Neural crest cell (in vitro differentiated cells): ENCODE data around the gene PYGM. TPM values are rescaled to one million over a fixed set of nuclear protein-coding genes. Genes with fewer than 3 reads are reported as not detected.

Experiments used
- DNase-seq: peaks from one replicate; pipeline ENCODE4 v3.0.0; 2021; ENCODE audit warnings: low read depth, mixed read lengths, low spot score
- H3K27ac Mint-ChIP-seq: one replicate; pipeline ENCODE4 v1.8.0; 2021; ENCODE audit warnings: mild to moderate bottlenecking, mixed read lengths; ENCODE audit not compliant: unreplicated experiment
- H3K27me3 Mint-ChIP-seq: 2 replicates; pipeline ENCODE4 v1.8.0; 2021; ENCODE audit warnings: low read depth, mild to moderate bottlenecking, mixed read lengths
- H3K36me3 Mint-ChIP-seq: 2 replicates; pipeline ENCODE4 v1.8.0; 2021; ENCODE audit warnings: low read depth, mild to moderate bottlenecking, mixed read lengths
- H3K4me1 Mint-ChIP-seq: 2 replicates; pipeline ENCODE4 v1.8.0; 2021; ENCODE audit warnings: mixed read lengths
- H3K4me3 Mint-ChIP-seq: one replicate; pipeline ENCODE4 v1.8.0; 2021; ENCODE audit warnings: mild to moderate bottlenecking, mixed read lengths
- H3K9me3 Mint-ChIP-seq: 2 replicates; pipeline ENCODE4 v1.8.0; 2021; ENCODE audit warnings: mixed read lengths
- total RNA-seq: library from RNA; stranded (reverse); gene quantifications from 2 replicates; pipeline ENCODE4 v1.2.1, GENCODE V29; 2021
- TF ChIP-seq, protein P1 (sequence below): fragments of 200-600 bp; sonication (generic); conservative IDR thresholded peaks from 2 replicates; pipeline ENCODE4 v1.5.0; 2021; ENCODE audit warnings: antibody characterized with exemption, mild to moderate bottlenecking

Gene PYGM
- total RNA-seq, 1 donor from 2014 or later, result 1.2 TPM

DNA sequence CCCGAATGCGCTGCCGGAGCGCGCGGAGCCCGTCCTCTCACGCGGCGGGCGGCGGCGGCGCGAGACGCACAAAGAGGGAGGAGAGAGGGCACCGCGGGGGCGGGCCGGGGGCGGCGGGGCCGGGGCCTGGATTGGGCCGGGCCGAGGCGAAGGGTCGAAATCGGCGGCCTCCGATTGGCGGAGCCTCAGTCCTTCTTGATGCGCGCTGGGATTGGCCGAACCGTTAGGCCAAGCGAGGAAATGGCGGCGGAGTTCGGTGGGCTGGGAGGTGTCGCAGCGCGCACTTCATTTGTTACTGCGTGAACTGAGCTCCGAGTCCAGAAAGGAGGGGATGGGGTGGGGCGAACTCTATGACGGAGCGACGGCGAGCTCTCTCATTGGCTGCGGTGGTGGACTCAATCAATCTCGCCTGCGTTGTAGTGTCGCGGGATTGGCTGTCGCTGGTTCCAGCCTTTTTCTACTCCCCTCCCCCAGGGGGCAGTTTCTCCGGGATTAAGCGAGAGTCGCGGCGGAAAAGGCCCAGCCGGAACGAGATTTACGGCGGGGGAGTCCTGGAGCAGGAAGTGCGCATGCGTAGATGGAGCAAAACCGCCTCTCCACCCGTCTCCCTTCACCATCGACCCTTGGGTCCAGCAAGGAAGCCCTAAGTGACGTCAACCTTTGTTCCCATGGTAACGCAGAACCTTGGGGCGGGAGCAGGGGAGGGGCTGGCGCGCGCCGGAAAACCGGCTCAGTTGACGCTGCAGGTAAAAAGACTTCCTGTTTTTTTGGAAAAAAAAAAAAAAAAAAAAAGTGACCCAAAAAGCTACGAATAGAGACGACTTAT is 18.9 kb upstream of the PYGM start, which contains the start of gene SF1:
TSS of gene SF1 (minus strand) at position 70 of the 826 bp plus-strand sequence. CDS start 150 bp downstream, outside the sequence.
- peaks cover 29% of the 10 kb centered on the region for H3K36me3 Mint-ChIP-seq
- peak; percentile 96 for DNase-seq
- H3K9me3 Mint-ChIP-seq, result no peaks in the 10 kb centered on the region
- peak within 1 kb of the TSS; percentile 97 for H3K27ac Mint-ChIP-seq
- peaks cover 45% of the 10 kb centered on the region for H3K4me1 Mint-ChIP-seq
- peaks cover 5% of the 10 kb centered on the region for H3K27me3 Mint-ChIP-seq
- H3K4me3 Mint-ChIP-seq, result peak within 1 kb of the TSS; percentile 99
- TF ChIP-seq, protein P1, sequence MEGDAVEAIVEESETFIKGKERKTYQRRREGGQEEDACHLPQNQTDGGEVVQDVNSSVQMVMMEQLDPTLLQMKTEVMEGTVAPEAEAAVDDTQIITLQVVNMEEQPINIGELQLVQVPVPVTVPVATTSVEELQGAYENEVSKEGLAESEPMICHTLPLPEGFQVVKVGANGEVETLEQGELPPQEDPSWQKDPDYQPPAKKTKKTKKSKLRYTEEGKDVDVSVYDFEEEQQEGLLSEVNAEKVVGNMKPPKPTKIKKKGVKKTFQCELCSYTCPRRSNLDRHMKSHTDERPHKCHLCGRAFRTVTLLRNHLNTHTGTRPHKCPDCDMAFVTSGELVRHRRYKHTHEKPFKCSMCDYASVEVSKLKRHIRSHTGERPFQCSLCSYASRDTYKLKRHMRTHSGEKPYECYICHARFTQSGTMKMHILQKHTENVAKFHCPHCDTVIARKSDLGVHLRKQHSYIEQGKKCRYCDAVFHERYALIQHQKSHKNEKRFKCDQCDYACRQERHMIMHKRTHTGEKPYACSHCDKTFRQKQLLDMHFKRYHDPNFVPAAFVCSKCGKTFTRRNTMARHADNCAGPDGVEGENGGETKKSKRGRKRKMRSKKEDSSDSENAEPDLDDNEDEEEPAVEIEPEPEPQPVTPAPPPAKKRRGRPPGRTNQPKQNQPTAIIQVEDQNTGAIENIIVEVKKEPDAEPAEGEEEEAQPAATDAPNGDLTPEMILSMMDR, result no peak

- H3K36me3 Mint-ChIP-seq, result peaks cover 35% of the 10 kb centered on the region
- no peak for DNase-seq
- H3K4me1 Mint-ChIP-seq, result peaks cover 51% of the 10 kb centered on the region
- H3K27ac Mint-ChIP-seq, result no peak overlapping the region
- peaks cover 5% of the 10 kb centered on the region for H3K27me3 Mint-ChIP-seq
- peak overlapping the region; percentile 99 for H3K4me3 Mint-ChIP-seq
- H3K9me3 Mint-ChIP-seq, result no peaks in the 10 kb centered on the region
- TF ChIP-seq, protein P1, result no peak
Measured at GRCh38 chr11:64778223-64778472, 18.4 kb upstream of the PYGM start.

- Mint-ChIP-seq H3K4me3 (peak overlapping the region; percentile 98), H3K4me1 (peaks cover 52% of the 10 kb centered on the region), H3K27ac (peak overlapping the region; percentile 79), H3K36me3 (peaks cover 37% of the 10 kb centered on the region), H3K9me3 (no peaks in the 10 kb centered on the region), H3K27me3 (peaks cover 5% of the 10 kb centered on the region)
- TF ChIP-seq, protein P1, result no peak
- peak; percentile 69 for DNase-seq
Measured at GRCh38 chr11:64777449-64778222, 17.9 kb upstream of the PYGM start.

DNA sequence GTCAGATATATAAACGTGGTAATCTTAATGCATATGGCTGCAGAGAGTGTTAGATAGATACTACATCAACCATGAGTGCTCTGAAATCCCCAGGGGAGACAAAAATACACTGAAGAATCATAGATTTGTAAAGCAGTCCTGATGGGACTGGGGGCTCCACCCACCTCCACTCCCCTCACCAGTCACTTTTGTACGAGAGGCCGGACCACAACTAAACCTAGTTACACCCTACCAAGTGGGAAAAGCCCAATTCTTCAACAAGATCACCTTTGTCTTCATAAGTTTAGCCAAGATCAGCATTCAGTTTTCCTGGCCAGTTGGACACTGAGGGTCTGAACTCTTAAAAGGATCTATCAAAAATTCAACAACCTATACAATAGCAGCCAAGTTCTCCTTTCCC is 17.1 kb upstream of the PYGM start:
- peak overlapping the region; percentile 98 for H3K4me3 Mint-ChIP-seq

GRCh38 chr11:64776425-64776824 is 16.7 kb upstream of the PYGM start:
- Mint-ChIP-seq H3K27me3 (peaks cover 5% of the 10 kb centered on the region), H3K4me3 (peak overlapping the region; percentile 98), H3K27ac (no peak overlapping the region), H3K9me3 (no peaks in the 10 kb centered on the region), H3K36me3 (peaks cover 41% of the 10 kb centered on the region), H3K4me1 (peaks cover 62% of the 10 kb centered on the region)
- TF ChIP-seq, protein P1, result no peak
- DNase-seq, result no peak

More for the DNA sequence above, 17.1 kb upstream of the PYGM start:
- peaks cover 5% of the 10 kb centered on the region for H3K27me3 Mint-ChIP-seq
- H3K9me3 Mint-ChIP-seq, result no peaks in the 10 kb centered on the region
- H3K27ac Mint-ChIP-seq, result peak overlapping the region; percentile 79
- peaks cover 58% of the 10 kb centered on the region for H3K4me1 Mint-ChIP-seq
- H3K36me3 Mint-ChIP-seq, result peaks cover 38% of the 10 kb centered on the region
- TF ChIP-seq, protein P1, result no peak
- DNase-seq, result no peak
